ENCODE results near the gene MIA2. TPM values are rescaled to one million over a fixed set of nuclear protein-coding genes. Genes with fewer than 3 reads are reported as not detected.

Gene MIA2
- total RNA-seq, 3 donors from 2014 or later: 19.5 to 37.0 (median 23.3) TPM

DNA sequence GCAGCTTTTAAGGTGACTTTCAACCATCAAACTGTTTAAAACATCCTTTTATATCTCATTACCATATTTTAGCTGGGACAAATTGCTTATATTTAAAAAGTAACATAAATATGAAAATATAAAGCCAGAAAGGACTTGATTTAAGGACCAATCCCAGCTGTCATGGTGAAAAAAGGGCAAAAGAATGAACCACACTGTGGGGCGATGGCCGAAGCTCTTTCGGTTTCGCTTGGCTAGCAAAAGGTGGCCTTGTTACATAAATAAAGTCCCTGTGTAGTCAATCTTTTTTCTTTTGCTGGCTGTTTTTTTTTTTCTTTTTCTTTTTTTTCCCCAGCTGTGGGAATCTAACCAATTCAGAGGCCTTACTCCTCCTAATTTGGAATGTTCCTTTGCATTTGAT is 147.7 kb downstream of the MIA2 start:
- H3K9me3 ChIP-seq: no peaks in the 10 kb centered on the region
- no peaks in the 10 kb centered on the region for H3K36me3 ChIP-seq
- H3K27me3 ChIP-seq: no peaks in the 10 kb centered on the region
- intact Hi-C loops (cut with DNase I; ENCODE audit: low total_unique reads): no loop called here
- H3K27ac ChIP-seq: no peak overlapping the region
- H3K4me1 ChIP-seq: no peaks in the 10 kb centered on the region
- H3K4me3 ChIP-seq: no peak overlapping the region
- TF ChIP-seq, protein P1, sequence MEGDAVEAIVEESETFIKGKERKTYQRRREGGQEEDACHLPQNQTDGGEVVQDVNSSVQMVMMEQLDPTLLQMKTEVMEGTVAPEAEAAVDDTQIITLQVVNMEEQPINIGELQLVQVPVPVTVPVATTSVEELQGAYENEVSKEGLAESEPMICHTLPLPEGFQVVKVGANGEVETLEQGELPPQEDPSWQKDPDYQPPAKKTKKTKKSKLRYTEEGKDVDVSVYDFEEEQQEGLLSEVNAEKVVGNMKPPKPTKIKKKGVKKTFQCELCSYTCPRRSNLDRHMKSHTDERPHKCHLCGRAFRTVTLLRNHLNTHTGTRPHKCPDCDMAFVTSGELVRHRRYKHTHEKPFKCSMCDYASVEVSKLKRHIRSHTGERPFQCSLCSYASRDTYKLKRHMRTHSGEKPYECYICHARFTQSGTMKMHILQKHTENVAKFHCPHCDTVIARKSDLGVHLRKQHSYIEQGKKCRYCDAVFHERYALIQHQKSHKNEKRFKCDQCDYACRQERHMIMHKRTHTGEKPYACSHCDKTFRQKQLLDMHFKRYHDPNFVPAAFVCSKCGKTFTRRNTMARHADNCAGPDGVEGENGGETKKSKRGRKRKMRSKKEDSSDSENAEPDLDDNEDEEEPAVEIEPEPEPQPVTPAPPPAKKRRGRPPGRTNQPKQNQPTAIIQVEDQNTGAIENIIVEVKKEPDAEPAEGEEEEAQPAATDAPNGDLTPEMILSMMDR (IDR thresholded peaks at IDR 0.05): no peak
- no peak for TF ChIP-seq POLR2A (IDR thresholded peaks at IDR 0.05)
- TF ChIP-seq POLR2AphosphoS5 (IDR thresholded peaks at IDR 0.05): no peak
- DNase-seq (ENCODE audit: low spot score in 2 of 2): no peak

DNA sequence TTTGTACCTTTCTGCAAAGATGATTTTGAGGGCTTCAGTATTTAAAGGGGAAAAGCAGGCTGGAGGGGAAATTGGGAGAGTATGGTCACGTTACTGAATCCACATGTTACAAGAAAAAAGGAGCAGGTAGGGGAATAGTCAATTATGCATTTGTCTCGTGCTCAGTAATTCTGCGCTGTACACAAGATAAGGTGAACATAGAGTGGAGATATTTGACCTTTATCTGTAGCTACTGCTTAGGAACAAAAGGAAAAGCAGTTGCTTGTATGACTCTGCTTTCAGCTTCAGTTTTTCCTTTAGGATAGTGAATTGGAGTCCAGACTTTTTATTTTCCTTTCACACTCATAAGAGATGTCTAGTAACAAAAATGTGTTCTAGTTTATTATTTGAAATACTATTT is 148.7 kb downstream of the MIA2 start:
- H3K27ac ChIP-seq: no peak overlapping the region

DNA sequence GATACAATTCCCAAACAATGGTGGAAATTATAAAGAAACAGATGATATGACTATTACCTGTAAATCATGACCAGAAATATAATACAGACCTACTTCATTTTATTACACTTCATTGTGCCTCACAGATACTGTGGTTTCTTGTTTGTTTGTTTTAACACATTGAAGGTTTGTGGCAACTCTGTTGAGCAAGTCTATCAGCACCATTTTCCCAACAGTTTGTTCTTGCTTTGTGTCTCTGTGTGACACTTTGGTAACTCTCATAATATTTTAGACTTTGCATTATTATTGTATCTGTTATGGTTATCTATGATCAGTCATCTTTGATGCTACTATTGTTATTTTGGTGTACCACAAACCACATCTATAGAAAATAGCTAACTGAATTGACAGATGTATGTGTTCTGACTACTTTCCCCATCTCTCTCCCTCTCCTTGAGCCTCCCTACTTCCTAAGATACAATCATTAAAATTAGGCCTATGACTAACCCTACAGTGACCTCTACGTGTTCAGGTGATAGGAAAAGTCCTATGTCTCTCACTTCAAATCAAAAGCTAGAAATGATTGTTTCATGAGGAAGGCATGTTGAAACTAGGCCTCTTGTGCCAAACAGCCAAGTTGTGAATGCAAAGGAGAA is 149.4 kb downstream of the MIA2 start:
- no peaks in the 10 kb centered on the region for H3K36me3 ChIP-seq
- no peaks in the 10 kb centered on the region for H3K4me1 ChIP-seq

More for the DNA sequence above, 148.7 kb downstream of the MIA2 start:
- no peaks in the 10 kb centered on the region for H3K9me3 ChIP-seq
- no peaks in the 10 kb centered on the region for H3K4me1 ChIP-seq
- H3K4me3 ChIP-seq: no peak overlapping the region
- H3K36me3 ChIP-seq: no peaks in the 10 kb centered on the region
- H3K27me3 ChIP-seq: no peaks in the 10 kb centered on the region
- DNase-seq (ENCODE audit: low spot score in 2 of 2): no peak
- intact Hi-C loops (cut with DNase I; ENCODE audit: low total_unique reads): no loop called here
- TF ChIP-seq, protein P1 (IDR thresholded peaks at IDR 0.05): no peak
- TF ChIP-seq POLR2A (IDR thresholded peaks at IDR 0.05) (no peak), POLR2AphosphoS5 (IDR thresholded peaks at IDR 0.05) (no peak)

DNA sequence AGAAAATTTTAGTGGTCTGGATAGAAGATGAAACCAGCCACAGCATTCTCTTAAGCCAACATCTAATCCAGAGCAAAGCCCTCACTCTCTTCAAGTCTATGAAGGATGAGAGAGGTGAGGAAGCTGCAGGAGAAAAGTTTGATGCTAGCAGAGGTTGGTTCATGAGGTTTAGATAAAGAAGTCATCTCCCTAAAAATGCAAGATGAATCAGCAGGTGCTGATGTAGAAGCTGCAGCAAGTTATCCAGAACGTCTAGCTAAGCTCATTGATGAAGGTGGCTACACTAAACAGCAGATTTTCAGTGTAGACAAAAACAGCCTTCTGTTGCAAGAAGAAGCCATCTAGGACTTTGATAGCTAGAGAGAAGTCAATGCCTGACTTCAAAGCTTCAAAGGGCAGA is 150.0 kb downstream of the MIA2 start:
- TF ChIP-seq POLR2A (IDR thresholded peaks at IDR 0.05) (no peak), POLR2AphosphoS5 (IDR thresholded peaks at IDR 0.05) (no peak)
- TF ChIP-seq, protein P1 (IDR thresholded peaks at IDR 0.05): no peak
- no peak for DNase-seq (ENCODE audit: low spot score in 2 of 2)
- intact Hi-C loops (cut with DNase I; ENCODE audit: low total_unique reads): no loop called here

More for the DNA sequence above, 149.4 kb downstream of the MIA2 start:
- intact Hi-C loops (cut with DNase I; ENCODE audit: low total_unique reads): no loop called here
- H3K9me3 ChIP-seq: no peaks in the 10 kb centered on the region
- H3K27ac ChIP-seq: no peak overlapping the region
- no peak for DNase-seq (ENCODE audit: low spot score in 2 of 2)
- no peak overlapping the region for H3K4me3 ChIP-seq
- TF ChIP-seq POLR2AphosphoS5 (IDR thresholded peaks at IDR 0.05) (no peak), POLR2A (IDR thresholded peaks at IDR 0.05) (no peak)
- TF ChIP-seq, protein P1 (IDR thresholded peaks at IDR 0.05): no peak
- no peaks in the 10 kb centered on the region for H3K27me3 ChIP-seq

DNA sequence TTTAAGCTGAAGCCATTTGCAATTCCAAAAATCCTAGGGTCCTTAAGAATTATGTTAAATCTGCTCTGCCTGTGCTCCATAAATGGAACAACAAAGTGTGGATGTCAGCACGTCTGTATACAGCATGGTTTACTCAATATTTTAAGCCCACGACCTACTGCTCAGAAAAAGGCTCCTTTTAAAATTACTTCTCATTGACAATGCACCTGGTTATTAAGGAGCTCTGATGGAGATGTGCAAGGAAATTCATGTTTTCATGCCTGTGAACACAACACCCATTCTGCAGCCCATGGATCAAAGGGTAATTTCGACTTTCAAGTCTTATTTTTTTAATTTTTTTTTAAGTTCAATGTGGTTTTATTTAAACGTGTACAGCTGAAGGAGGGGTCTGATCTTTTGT is 150.5 kb downstream of the MIA2 start:
- intact Hi-C loops (cut with DNase I; ENCODE audit: low total_unique reads): no loop called here
- Histone ChIP-seq H3K4me1 (no peaks in the 10 kb centered on the region), H3K9me3 (no peaks in the 10 kb centered on the region), H3K36me3 (no peaks in the 10 kb centered on the region), H3K27me3 (no peaks in the 10 kb centered on the region), H3K27ac (no peak overlapping the region), H3K4me3 (no peak overlapping the region)
- no peak for DNase-seq (ENCODE audit: low spot score in 2 of 2)
- no peak for TF ChIP-seq POLR2AphosphoS5 (IDR thresholded peaks at IDR 0.05)
- no peak for TF ChIP-seq POLR2A (IDR thresholded peaks at IDR 0.05)
- TF ChIP-seq, protein P1 (IDR thresholded peaks at IDR 0.05): no peak

More for the DNA sequence above, 150.0 kb downstream of the MIA2 start:
- H3K4me1 ChIP-seq: no peaks in the 10 kb centered on the region
- H3K27me3 ChIP-seq: no peaks in the 10 kb centered on the region
- no peaks in the 10 kb centered on the region for H3K36me3 ChIP-seq
- H3K27ac ChIP-seq: no peak overlapping the region
- H3K4me3 ChIP-seq: no peak overlapping the region
- no peaks in the 10 kb centered on the region for H3K9me3 ChIP-seq
